ENCODE results near the gene ABCC6. TPM values are rescaled to one million over a fixed set of nuclear protein-coding genes. Genes with fewer than 3 reads are reported as not detected.
"Not testable (repeated sequence)": the region's sequence is repeated elsewhere in the genome, so short reads cannot be mapped to it uniquely, and the experiment has no call there.

Gene ABCC6
- total and polyA plus RNA-seq, 7 experiments from 2014 or later, result 0.08 to 3.9 (median 0.15) TPM; not detected in 3

GRCh38 chr16:16104132-16104803, 119.0 kb downstream of the ABCC6 start:
- Mint-ChIP-seq H3K36me3 (peaks cover 9 to 62% (median 40%) of the 10 kb centered on the region in 5 donors), H3K27ac (peak overlapping the region in 2 of 9 donors; percentile 26 to 32)
- intact Hi-C loops (cut with micrococcal nuclease); H3K9me3 ChIP-seq (ENCODE audit: control insufficient read depth in 2 of 3, low read length in 3 of 3); H3K27ac ChIP-seq (ENCODE audit: low read depth, low read length); H3K4me3 ChIP-seq (ENCODE audit: low read length); H3K27me3 Mint-ChIP-seq; H3K4me1 Mint-ChIP-seq; H3K4me1 ChIP-seq (ENCODE audit: control insufficient read depth in 2 of 2, insufficient read depth in 2 of 2, low read length in 2 of 2); ATAC-seq; H3K9me3 Mint-ChIP-seq; H3K4me3 Mint-ChIP-seq; DNase-seq; POLR2A ChIA-PET; H3K27me3 ChIP-seq (ENCODE audit: control insufficient read depth in 2 of 2, insufficient read depth in 2 of 2, low read length in 2 of 2): not testable (repeated sequence)
- CTCF ChIA-PET, result interaction anchor here (0.9 kb wide), 1 partner anchor 16 kb away, joined by 3 read pairs; no protein-coding TSS in a partner anchor
- H3K36me3 ChIP-seq (ENCODE audit: control insufficient read depth in 2 of 3, insufficient read depth in 3 of 3, low read length in 3 of 3), result peaks cover 4 to 77% (median 12%) of the 10 kb centered on the region in 3 experiments

- Mint-ChIP-seq H3K9me3 (no peaks in the 10 kb centered on the region), H3K4me1 (peaks cover 0 to 5% (median 0%) of the 10 kb centered on the region in 7 donors), H3K27ac (peak overlapping the region in 2 of 9 donors; percentile 36 to 66), H3K4me3 (no peak overlapping the region), H3K36me3 (peaks cover 9 to 60% (median 37%) of the 10 kb centered on the region in 5 donors), H3K27me3 (no peaks in the 10 kb centered on the region)
- intact Hi-C loops (cut with micrococcal nuclease), result no loop called here
- ChIA-PET POLR2A (no interaction called here), CTCF (no interaction called here)
- Histone ChIP-seq H3K4me1 (ENCODE audit: control insufficient read depth in 2 of 2, insufficient read depth in 2 of 2, low read length in 2 of 2) (no peaks in the 10 kb centered on the region), H3K36me3 (ENCODE audit: control insufficient read depth in 2 of 3, insufficient read depth in 3 of 3, low read length in 3 of 3) (peaks cover 4 to 76% (median 14%) of the 10 kb centered on the region in 3 experiments), H3K4me3 (ENCODE audit: low read length) (no peak overlapping the region), H3K9me3 (ENCODE audit: control insufficient read depth in 2 of 3, low read length in 3 of 3) (no peaks in the 10 kb centered on the region), H3K27me3 (ENCODE audit: control insufficient read depth in 2 of 2, insufficient read depth in 2 of 2, low read length in 2 of 2) (no peaks in the 10 kb centered on the region), H3K27ac (ENCODE audit: low read depth, low read length) (no peak overlapping the region)
- DNase-seq, result no peak
- no peak for ATAC-seq
Measured at GRCh38 chr16:16102738-16103137, 120.6 kb downstream of the ABCC6 start.

GRCh38 chr16:16101585-16101984, 121.7 kb downstream of the ABCC6 start:
- Mint-ChIP-seq H3K9me3 (no peaks in the 10 kb centered on the region), H3K4me3 (no peak overlapping the region), H3K27ac (peak overlapping the region in 2 of 9 donors; percentile 34 to 59), H3K36me3 (peaks cover 9 to 66% (median 36%) of the 10 kb centered on the region in 5 donors), H3K27me3 (no peaks in the 10 kb centered on the region), H3K4me1 (peaks cover 0 to 7% (median 0%) of the 10 kb centered on the region in 7 donors)
- ATAC-seq (no peak), DNase-seq (no peak)
- H3K27ac ChIP-seq (ENCODE audit: low read depth, low read length), result no peak overlapping the region
- H3K4me1 ChIP-seq (ENCODE audit: control insufficient read depth in 2 of 2, insufficient read depth in 2 of 2, low read length in 2 of 2), result no peaks in the 10 kb centered on the region
- ChIA-PET CTCF (no interaction called here), POLR2A (no interaction called here)
- no peaks in the 10 kb centered on the region for H3K27me3 ChIP-seq (ENCODE audit: control insufficient read depth in 2 of 2, insufficient read depth in 2 of 2, low read length in 2 of 2)
- intact Hi-C loops (cut with micrococcal nuclease), result no loop called here
- H3K36me3 ChIP-seq (ENCODE audit: control insufficient read depth in 2 of 3, insufficient read depth in 3 of 3, low read length in 3 of 3), result peaks cover 4 to 74% (median 9%) of the 10 kb centered on the region in 3 experiments
- H3K4me3 ChIP-seq (ENCODE audit: low read length), result no peak overlapping the region
- H3K9me3 ChIP-seq (ENCODE audit: control insufficient read depth in 2 of 3, low read length in 3 of 3), result no peaks in the 10 kb centered on the region

GRCh38 chr16:16100631-16101030, 122.7 kb downstream of the ABCC6 start:
- no peak overlapping the region for H3K27ac Mint-ChIP-seq
- DNase-seq (no peak), ATAC-seq (no peak)
- no peaks in the 10 kb centered on the region for H3K9me3 ChIP-seq (ENCODE audit: control insufficient read depth in 2 of 3, low read length in 3 of 3)
- no peaks in the 10 kb centered on the region for H3K27me3 Mint-ChIP-seq
- H3K9me3 Mint-ChIP-seq, result no peaks in the 10 kb centered on the region
- H3K4me3 ChIP-seq (ENCODE audit: low read length), result no peak overlapping the region
- ChIA-PET POLR2A (no interaction called here), CTCF (no interaction called here)
- H3K36me3 Mint-ChIP-seq, result peaks cover 9 to 72% (median 34%) of the 10 kb centered on the region in 5 donors
- H3K27ac ChIP-seq (ENCODE audit: low read depth, low read length), result no peak overlapping the region
- H3K4me1 Mint-ChIP-seq, result peaks cover 0 to 7% (median 0%) of the 10 kb centered on the region in 7 donors
- H3K36me3 ChIP-seq (ENCODE audit: control insufficient read depth in 2 of 3, insufficient read depth in 3 of 3, low read length in 3 of 3), result peaks cover 4 to 75% (median 7%) of the 10 kb centered on the region in 3 experiments
- H3K4me3 Mint-ChIP-seq, result no peak overlapping the region
- intact Hi-C loops (cut with micrococcal nuclease), result no loop called here
- H3K27me3 ChIP-seq (ENCODE audit: control insufficient read depth in 2 of 2, insufficient read depth in 2 of 2, low read length in 2 of 2), result no peaks in the 10 kb centered on the region
- no peaks in the 10 kb centered on the region for H3K4me1 ChIP-seq (ENCODE audit: control insufficient read depth in 2 of 2, insufficient read depth in 2 of 2, low read length in 2 of 2)

GRCh38 chr16:16099320-16099719, 124.0 kb downstream of the ABCC6 start:
- DNase-seq (no peak), ATAC-seq (no peak)
- no peak overlapping the region for H3K27ac ChIP-seq (ENCODE audit: low read depth, low read length)
- H3K27me3 ChIP-seq (ENCODE audit: control insufficient read depth in 2 of 2, insufficient read depth in 2 of 2, low read length in 2 of 2), result no peaks in the 10 kb centered on the region
- peaks cover 4 to 74% (median 7%) of the 10 kb centered on the region in 3 experiments for H3K36me3 ChIP-seq (ENCODE audit: control insufficient read depth in 2 of 3, insufficient read depth in 3 of 3, low read length in 3 of 3)
- H3K9me3 ChIP-seq (ENCODE audit: control insufficient read depth in 2 of 3, low read length in 3 of 3), result no peaks in the 10 kb centered on the region
- H3K4me1 Mint-ChIP-seq, result peaks cover 0 to 7% (median 0%) of the 10 kb centered on the region in 7 donors
- H3K36me3 Mint-ChIP-seq, result peaks cover 9 to 69% (median 33%) of the 10 kb centered on the region in 5 donors
- no peak overlapping the region for H3K4me3 ChIP-seq (ENCODE audit: low read length)
- CTCF ChIA-PET, result no interaction called here
- intact Hi-C loops (cut with micrococcal nuclease), result no loop called here
- H3K27ac Mint-ChIP-seq, result peak overlapping the region in 1 of 9 donors; percentile 34
- H3K9me3 Mint-ChIP-seq, result no peaks in the 10 kb centered on the region
- POLR2A ChIA-PET, result no interaction called here
- H3K4me3 Mint-ChIP-seq, result no peak overlapping the region
- H3K27me3 Mint-ChIP-seq, result no peaks in the 10 kb centered on the region
- H3K4me1 ChIP-seq (ENCODE audit: control insufficient read depth in 2 of 2, insufficient read depth in 2 of 2, low read length in 2 of 2), result no peaks in the 10 kb centered on the region

Other genes with a start within 250 kb of the ABCC6 start
- 10 to 100 TPM; 33.8 to 57.7 (median 40.2) TPM for gene NOMO3, start 9.0 kb upstream of the ABCC6 start, total RNA-seq
- 10 to 100 TPM; 16.0 to 20.0 TPM for gene NOMO3, start 9.0 kb upstream of the ABCC6 start, polyA plus RNA-seq
- 1 to 10 TPM; 2.3 to 8.8 (median 6.7) TPM for gene NPIPA7, start 155.6 kb upstream of the ABCC6 start, total RNA-seq
- gene NPIPA7, start 155.6 kb upstream of the ABCC6 start, polyA plus RNA-seq, result under 1 TPM; 0.70 to 0.86 TPM

Measured in naive thymus-derived CD4-positive, alpha-beta T cell (primary cell).